Measurements from ENCODE around the gene MMEL1.
"Not testable (repeated sequence)": the region's sequence is repeated elsewhere in the genome, so short reads cannot be mapped to it uniquely, and the experiment has no call there.

The MMEL1 gene

DNA sequence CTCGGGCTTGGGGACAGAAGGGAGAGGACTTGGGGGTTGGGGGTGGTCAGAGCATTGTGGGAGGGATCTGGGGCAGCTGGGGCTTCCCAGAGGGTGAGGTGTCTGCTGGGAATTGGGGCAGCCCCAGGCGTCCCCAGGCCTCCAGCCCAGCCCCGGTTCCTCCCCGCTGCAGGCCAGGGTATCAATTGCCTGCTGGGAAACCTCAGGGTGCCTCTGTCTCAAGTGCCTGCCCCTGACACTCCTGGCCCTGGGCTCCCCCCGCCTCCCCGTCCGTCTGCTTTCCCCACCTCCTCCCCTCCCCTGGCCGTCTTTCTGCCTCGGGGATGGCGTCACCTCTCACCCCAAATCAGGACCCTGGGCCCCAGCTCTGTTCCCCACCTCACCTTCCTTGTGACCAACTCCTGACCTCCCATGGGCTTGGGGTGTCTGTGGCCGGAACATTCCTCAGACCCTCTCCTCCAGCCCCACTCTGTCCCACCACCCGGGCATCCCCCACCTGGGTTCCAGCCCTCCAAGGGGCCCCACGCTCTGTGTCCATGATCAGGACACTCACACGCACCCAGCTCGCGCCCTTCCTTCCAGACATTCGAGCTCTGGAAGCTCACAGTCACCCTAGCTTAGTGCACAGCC lies 64.5 kb downstream of the MMEL1 start:
- not testable (repeated sequence) for DNase-seq

DNA sequence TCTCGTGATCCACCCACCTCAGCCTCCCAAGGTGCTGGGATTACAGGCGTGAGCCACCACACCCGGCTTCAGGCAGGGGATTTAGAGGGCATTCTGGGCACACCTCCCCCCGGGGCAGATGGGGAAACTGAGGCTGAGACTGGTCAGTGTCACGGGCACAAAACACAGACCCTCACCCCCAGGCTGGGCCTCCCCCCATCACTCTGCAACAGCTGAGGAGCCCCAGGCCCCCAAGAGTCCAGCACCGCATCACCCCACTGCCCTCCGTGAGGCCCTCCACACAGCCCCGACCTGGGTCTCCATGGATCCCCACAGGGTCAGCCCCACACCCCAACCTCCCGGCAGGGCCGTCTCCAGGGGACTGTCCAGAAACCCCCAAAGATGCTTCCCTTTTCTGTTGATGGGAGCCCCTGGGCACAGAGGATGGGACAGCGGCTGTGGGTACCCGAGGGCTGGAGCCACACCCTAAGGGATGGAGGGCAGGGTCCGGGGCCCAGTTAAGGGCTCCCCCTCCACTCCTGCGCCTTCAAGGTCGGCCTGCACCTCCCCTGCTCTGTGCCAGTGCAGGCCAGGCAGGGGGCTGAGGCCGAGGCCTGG lies 65.6 kb downstream of the MMEL1 start:
- no peak for DNase-seq

DNA sequence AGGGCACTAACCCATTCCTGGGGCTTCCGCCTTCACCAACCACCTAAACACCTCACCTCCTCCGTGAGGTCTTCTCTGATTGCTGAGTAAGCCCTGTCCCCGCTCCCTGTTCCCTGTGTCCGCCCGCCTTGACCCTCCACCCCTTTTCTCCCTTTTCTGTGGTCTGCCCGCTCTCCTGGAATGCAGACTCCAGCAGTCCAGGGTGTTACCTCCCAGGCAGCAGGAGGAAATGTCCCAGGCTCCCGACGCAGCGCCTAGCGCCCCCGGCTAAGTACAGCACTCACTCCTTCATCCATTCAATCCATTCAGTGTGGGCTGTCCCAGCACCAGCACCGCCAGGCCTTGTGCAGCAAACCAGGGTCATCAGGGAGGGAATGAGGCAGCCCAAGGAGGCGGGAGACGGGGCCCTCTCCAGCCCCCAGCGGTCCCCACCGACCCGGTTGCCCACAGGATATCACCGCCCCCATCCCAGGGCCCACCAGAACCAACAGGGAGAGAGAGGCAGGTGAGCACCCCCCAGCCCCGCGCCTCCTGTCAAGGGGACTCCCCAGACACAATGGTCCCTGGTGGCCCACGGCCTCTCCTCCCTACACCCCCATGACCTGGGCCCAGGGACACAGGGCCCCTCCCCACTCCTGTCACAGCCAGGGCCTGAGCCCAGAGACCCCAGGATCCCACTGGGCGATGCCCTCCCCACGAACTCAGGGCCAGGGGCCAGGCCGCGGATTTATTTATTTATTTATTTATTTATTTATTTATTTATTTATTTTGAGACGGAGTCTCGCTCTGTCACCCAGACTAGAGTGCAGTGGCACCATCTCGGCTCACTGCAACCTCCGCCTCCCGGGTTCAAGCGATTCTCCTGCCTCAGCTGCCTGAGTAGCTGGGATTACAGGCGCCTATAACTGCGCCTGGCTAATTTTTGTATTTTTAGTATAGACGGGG lies 66.4 kb downstream of the MMEL1 start:
- no peak for DNase-seq

DNA sequence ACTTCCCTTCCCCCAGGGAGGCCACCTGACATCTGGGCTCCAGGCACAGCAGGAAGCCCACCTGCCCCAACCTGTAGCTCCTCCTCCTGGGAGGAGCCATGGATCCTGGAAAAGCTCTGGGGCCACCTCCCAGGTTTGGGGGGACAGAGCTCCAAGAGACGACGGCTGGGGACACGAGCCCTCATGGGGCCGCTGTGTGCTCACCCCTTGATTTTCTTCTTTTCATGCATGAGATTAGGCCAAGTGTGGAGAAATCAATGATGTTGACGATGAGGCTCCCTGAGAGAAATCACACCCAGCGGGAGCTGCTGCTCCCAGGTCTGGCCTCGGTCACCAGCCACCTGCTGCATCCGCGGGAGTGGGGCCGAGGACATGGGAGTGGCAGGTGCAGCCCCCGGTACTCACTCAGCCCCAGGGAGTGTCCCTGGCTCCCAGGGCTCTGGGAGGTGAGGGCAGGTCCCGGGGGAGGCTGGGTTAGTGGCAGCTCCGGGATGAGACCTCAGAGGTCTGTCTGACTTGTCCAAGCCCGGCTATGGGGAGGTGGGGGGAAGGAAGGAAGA lies 67.9 kb downstream of the MMEL1 start:
- DNase-seq, result no peak

DNA sequence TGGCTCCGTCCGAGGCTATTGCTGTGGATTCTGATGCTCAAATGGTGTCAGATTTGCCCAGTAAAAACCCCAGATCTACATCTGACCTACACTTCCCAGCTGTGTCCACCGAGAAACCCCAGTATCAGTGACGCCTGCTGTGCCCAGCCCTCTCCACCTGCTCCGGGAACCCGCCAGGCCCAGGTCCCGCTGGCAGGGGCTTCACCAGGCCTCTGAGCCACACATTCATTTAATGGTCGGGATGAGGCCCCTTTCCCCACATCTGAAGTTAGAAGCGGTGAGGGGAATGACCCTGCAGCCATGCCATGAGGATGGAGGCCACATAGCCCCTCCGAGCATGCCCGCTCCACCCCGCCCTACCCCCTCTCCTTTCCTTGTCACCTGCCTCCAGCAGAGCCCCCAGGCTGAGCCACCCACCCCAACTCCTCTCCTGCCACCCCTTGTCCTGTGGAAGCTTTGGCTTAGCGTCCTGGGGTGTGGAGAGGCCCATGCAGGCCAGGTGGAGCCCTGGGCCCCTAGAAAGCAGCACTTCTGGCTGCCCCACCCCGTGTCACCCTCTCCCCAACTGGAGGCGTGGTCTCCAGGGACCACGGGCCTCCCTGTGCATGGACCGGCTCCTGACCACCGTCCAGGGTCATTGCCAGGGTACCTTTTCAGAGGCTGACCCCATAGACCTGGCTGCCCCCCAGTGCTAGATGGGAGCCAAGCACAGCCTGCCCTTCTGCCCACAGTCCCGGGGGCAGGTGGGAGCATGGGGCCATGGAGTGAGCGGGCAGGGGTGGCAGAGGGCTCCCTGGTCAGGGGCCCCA lies 68.6 kb downstream of the MMEL1 start:
- no peak for DNase-seq

DNA sequence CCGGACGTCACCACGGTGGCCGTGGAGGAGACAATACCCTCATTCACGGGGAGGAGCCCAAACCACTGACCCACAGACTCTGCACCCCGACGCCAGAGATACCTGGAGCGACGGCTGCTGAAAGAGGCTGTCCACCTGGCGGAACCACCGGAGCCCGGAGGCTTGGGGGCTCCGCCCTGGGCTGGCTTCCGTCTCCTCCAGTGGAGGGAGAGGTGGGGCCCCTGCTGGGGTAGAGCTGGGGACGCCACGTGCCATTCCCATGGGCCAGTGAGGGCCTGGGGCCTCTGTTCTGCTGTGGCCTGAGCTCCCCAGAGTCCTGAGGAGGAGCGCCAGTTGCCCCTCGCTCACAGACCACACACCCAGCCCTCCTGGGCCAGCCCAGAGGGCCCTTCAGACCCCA lies 69.6 kb downstream of the MMEL1 start:
- DNase-seq, result no peak

DNA sequence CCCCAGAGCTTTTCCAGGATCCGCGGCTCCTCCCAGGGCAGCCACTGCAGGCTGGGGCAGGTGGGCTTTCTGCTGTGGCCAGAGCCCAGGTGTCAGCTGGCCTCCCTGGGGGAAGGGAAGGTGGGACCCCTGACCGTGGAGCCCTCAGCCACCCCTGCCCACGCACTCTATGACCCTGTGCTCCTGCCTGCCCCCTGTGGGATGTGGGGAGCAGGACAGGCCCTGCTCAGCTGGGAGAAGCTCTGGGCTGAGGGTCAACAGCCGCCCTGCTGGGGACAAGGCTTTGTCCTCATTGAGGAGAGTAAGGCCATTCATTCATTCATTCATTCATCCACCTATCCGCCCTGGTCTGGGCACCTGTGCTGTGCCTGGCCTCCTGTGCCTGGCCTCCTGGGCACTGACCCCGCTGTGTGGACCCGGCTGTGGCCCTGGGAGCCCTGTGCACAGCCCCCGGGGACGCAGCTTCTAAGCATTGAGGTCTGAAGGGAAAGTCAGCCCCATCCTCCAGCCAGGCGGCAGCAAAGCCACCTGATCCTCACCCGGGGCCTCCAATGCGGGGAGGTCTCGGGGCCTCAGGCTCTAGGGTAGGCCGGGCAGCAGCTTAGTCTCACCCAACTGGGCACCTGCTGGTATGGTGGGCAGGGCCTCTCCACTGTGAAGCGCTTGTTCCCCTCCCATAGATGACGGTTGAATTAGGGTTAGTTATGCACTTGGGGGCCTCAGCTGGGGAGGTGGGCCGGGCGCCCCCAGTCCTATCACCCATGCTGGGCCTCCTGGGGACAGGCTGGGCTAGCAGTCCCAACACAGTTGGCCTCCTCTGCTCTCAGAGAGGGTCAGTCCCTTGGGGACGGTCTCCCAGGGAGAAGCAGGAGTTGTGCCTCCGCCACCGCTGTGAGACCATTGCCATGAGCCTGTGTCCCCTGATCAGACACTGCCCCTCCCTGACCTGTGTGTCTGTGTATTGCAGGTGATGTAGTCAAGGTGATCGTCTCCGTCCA lies 70.6 kb downstream of the MMEL1 start:
- no peak for DNase-seq

DNA sequence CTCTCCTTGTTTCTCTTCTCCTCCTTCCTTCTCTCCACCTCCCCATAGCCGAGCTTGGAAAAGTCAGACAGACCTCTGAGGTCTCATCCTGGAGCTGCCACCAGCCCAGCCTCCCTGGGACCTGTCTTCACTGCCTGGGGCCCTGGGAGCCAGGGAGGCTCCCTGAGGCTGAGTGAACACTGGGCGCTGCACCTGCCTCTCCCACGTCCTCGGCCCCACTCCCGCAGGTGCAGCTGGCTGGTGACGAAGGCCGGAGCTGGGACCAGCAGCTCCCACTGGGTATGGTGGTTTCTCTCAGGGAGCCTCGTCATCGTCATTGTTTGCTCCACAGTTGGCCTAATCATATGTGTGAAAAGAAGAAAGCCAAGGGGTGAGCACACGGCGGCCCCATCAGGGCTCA lies 71.4 kb downstream of the MMEL1 start:
- DNase-seq, result no peak

DNA sequence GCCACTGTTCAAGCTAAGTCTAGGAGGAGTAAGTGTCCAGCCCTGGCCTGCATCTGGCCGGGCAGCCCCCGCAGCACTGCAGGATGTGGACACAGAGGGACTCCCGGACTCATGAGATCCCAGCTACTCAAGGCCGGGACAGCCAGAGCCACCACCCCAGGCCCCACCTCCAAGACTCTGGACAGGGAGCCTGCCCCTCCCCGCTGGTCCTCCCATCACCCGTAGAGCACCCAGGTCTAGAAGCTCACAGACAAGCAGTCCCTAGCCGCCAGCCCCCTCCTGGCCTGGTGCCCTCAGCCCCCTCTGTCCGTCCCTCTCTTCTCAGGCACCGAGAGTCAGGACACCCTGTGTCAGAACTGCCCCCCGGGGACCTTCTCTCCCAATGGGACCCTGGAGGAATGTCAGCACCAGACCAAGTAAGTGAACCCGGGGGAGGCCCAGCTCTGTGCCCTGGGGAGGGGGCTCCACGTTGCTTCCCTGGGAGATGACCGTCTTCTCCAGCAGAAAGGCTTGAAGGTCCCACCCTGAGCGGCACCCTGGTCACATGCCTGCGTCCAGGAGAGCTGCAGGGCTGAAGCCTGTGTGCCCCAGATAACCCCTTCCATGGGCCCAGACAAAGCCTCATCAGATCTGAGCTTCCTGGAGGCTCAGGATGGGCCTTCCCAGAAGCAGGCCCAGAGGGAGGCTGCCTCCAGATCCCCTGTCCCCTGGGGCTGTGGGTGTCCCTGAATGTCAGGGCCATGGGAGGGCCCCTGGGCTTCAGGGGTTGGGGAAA lies 72.3 kb downstream of the MMEL1 start:
- no peak for DNase-seq

DNA sequence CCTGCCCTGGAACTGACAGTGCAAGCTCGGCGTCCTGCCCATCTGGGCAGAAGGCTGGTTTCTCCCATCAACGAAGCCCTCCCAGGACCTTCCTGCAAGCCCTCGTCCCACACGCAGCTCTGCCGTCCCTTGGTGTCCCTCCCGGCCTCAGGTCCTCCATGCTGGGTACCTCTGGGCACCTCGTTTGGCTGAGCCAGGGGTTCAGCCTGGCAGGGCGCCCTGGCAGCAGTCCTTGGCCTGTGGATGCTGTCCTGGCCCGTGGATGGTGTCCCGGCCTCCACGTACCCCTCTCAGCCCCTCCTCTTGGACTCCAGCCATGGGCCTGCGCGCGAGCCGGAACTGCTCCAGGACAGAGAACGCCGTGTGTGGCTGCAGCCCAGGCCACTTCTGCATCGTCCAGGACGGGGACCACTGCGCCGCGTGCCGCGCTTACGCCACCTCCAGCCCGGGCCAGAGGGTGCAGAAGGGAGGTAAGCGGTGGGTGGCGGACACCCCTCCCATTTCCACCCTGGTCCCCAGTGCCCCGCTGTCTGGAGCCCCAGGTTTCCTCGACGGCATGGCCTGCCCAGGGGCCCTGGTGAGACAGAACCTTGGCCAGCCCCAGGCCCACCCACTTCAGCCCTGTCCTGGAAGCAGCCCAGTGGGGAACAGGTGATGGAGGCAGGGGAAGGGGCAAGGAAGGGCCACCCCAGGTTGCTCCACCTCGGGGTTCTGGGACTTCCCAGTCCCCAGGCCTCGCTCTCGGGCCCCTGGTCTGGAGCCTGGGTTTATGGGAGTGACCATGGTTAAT lies 73.1 kb downstream of the MMEL1 start:
- no peak for DNase-seq

DNA sequence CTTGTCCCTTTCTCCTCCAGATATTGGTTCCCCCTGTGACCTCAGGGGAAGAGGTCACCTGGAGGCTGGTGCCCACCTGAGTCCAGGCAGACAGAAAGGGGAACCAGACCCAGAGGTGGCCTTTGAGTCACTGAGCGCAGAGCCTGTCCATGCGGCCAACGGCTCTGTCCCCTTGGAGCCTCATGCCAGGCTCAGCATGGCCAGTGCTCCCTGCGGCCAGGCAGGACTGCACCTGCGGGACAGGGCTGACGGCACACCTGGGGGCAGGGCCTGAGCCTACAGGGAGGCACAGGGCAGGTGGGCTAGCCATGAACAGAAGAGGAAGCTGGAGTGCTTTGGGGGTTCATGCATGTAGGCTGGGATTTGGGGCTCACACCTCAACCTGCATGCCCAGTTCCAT lies 74.0 kb downstream of the MMEL1 start:
- DNase-seq, result no peak

DNA sequence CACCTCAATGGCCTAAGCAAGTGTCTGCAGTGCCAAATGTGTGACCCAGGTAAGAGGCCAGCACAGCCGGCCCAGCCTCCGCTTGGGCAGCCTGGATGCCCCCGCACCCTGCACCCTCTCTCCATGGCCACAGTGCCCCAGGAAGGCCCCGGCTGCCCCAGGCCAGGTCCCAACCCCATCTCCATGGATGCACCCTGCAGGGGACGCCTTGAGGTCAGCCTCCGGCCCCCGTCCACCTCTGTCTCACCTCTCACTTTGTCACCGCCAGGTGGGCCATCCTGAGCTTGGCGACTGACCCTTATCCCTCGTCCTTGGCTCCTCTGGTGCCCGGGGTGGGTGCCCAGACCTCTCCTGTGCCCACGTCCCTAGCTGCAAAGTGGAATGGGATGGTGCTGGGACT lies 74.4 kb downstream of the MMEL1 start:
- no peak for DNase-seq

DNA sequence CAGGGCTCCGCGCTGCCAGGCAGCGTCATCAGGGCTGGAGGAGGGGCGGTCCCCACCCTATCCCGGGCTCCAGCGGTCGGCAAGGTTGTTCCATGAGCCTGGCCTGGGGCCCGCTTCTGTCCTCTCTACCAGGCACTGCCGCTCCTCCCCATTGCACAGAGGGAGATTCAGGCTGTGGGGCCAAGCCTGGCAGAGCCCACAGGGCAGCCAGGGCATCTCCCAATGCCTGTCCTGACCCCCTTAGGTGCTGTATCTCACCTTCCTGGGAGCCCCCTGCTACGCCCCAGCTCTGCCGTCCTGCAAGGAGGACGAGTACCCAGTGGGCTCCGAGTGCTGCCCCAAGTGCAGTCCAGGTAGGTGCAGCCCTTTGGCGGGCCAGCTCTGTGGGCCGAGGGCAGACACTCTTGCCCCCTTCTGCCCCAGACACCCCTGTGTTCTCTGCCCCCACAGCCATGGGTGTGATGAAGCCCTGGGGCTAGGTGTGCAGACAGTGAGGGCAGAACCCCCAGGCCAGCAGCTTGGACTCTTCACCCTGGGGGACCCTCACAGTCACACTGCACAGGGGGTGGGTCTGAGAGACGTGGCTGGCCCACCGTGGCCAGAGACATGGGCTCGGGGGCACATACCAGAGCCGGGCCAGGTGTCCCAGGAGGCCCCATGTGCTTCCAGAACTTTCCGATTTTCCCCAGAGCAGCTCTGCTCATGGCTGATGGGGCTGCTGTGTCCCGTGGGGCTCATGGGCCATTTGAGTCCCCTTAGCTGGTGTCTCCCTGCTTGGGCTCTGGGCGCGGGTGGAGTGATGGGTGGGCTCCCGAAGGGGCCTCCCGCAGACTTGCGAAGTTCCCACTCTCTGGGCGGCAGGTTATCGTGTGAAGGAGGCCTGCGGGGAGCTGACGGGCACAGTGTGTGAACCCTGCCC lies 75.1 kb downstream of the MMEL1 start:
- DNase-seq, result no peak

DNA sequence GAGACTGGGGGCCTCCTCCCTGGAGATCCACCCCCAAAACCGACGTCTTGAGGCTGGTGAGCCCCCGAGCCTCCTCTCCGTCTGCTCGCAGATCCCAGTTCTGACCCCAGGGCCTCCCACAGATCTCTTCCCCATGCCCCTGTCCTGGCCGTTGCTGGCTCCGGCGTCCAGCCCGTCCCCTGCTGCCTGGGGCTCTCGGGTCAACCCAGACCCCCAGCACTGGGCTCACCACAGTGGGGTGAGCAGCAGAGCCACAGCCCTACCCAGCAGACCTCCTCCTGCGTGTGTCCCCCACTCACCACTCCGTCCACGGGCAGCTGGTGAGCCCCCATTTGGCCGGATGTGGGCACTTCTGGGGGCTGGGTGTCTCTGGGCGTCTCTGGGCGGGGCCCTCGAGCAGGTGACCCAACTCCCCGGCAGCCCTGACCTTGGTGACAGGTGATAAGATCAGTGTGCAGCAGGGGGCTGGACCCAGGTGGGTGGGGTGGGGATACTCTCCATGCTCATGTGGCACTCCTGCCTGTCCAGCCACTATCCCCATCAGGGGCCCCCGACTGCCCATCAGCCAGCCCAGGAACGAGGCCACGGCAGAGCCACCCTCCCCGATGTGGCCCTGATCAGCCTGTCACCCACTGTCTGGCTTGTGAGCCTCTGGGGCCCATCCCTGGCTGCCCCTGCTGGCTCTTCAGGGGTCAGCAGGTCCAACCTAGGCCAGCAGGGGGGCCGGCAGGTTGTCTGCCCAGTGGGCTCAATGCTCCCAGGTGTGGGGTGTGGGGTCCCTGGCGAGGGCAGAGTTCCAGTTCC lies 75.9 kb downstream of the MMEL1 start:
- DNase-seq, result no peak

DNA sequence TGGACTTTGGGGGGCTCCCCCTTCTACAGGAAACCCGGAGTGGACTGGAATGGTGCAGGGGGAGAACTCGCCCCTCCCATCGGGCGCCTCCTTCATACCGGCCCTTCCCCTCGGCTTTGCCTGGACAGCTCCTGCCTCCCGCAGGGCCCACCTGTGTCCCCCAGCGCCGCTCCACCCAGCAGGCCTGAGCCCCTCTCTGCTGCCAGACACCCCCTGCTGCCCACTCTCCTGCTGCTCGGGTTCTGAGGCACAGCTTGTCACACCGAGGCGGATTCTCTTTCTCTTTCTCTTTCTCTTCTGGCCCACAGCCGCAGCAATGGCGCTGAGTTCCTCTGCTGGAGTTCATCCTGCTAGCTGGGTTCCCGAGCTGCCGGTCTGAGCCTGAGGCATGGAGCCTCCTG lies 76.5 kb downstream of the MMEL1 start, which contains the start of gene TNFRSF14:
TNFRSF14 (plus strand) TSS at position 95 of the 401 bp plus-strand sequence; CDS start at position 389, 294 bp downstream.
- no peak for DNase-seq

DNA sequence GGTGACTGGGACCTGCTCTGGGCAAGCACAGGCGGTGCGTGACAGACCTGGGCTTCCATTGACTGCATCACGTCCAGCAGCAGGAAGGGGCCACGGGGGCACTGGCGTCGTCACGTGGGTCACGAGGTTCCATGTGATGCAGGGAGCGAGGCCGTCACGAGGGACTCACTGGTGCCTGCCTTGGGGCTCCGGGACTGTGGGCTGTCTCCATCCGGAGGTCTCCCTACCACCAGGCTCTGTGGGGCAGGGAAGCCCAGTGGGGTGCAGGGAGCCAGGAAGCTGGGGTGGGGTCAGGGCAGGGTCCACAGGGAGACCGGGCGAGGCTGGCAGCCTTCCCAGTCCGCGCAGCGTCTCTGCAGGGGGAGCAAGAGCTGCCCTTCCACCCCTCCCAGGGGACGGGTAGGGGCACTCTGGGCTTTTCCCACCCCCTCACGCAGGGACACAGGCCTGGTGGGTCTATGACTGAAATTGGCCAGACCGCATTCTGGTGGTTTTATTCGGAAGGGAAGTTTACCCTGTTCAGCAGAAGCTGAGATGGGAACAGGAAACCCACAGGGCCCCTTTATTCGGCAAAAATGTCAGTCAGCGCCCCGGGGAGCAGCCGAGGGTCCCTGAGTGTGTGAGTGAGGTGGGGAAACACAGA lies 77.1 kb downstream of the MMEL1 start:
- DNase-seq, result no peak

Data from NCI-H1417 treated with DMSO at 0.1 percent for 48 hours (cell line).